Activated CD8-positive, alpha-beta memory T cell treated with anti-CD3 and anti-CD28 coated beads, Interleukin-2, amount 50 U/mL, for 4 hours (primary cell): ENCODE data around the gene SPTBN5.

Experiments
- DNase-seq: peaks from one replicate; pipeline ENCODE4 v3.0.0-alpha.2; 2020

SPTBN5 gene

DNA sequence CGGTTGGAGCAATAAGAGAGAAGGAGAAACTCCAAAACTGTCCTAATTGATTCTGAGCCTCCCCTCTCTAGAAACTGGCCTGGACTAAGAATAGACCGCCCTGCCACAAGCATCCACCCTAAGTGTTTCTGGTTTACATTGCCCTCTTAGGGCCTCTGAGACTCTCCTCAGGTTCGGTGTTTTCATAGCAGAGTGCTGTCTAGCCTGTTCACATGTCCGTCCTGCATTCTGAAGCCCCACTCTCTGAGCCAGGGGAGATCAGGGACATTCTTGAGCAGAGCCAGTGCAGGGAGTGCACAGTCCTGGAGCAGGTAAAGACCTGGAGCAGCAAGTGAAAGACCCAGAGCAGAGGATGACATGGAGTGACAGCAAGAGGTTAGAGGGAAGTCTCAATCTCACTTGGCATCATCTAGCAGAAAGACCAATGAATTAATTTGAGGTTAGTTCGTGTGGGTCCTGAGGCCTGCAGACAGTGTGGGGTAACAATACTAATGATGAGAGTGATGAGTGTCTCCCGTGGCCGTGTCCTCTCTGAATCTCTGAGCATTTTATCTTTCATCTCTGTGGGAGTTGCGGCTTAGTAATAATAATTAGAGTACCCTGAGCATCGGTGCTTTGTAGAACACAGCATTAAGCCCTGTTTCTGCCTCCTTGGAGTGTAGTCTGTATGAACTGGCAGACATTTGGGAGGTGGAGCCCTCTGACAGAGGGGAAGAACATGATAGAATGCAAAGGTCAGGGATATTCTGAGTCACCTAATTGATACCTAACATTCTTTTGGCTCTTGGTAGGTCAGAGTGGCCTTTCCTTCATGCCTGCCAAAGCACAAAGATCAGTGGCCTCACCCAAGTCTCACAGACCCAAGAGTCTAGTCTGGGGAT is 95.0 kb downstream of the SPTBN5 start:
- no peak for DNase-seq
